HepG2 (cell line): ENCODE measurements around the gene PEMT. TPM values are rescaled to one million over a fixed set of nuclear protein-coding genes. Genes with fewer than 3 reads are reported as not detected.

ENCODE experiments used
- AKAP8 ChIP-seq: sonication (generic); formaldehyde crosslinking; IDR thresholded peaks from 2 replicates; pipeline ENCODE4 v1.5.1; 2020; ENCODE audit warnings: mild to moderate bottlenecking, missing genetic modification reagents
- DMAP1 ChIP-seq: IDR thresholded peaks from 2 replicates; pipeline ENCODE4 v1.6.1; 2016
- ELF4 ChIP-seq: sonication (generic); formaldehyde crosslinking; IDR thresholded peaks from 2 replicates; pipeline ENCODE4 v1.5.0; 2020; ENCODE audit warnings: missing genetic modification reagents, mild to moderate bottlenecking, moderate library complexity, borderline replicate concordance
- HHEX ChIP-seq: IDR thresholded peaks from 2 replicates; pipeline ENCODE4 v1.6.1; 2016; ENCODE audit warnings: control low read depth
- HIVEP1 ChIP-seq: sonication (generic); formaldehyde crosslinking; IDR thresholded peaks from 2 replicates; pipeline ENCODE4 v1.4.0; 2020; ENCODE audit warnings: mild to moderate bottlenecking, missing genetic modification reagents
- NFYC ChIP-seq: IDR thresholded peaks from 2 replicates; pipeline ENCODE4 v1.6.1; 2016; ENCODE audit warnings: missing genetic modification reagents, missing compliant biosample characterization
- RFX5 ChIP-seq: IDR thresholded peaks from 2 replicates; pipeline ENCODE4 v1.6.1; 2011; ENCODE audit warnings: low read depth, low read length, improper control_type of control experiment
- SAP130 ChIP-seq: IDR thresholded peaks from 2 replicates; pipeline ENCODE4 v1.6.1; 2016; ENCODE audit warnings: low read depth
- ZNF30 ChIP-seq: sonication (generic); formaldehyde crosslinking; IDR thresholded peaks from 2 replicates; pipeline ENCODE4 v1.5.0; 2020; ENCODE audit warnings: mild to moderate bottlenecking, missing genetic modification reagents
- ZNF552 ChIP-seq: sonication (generic); formaldehyde crosslinking; IDR thresholded peaks from 2 replicates; pipeline ENCODE4 v1.9.0; 2022; ENCODE audit warnings: missing genetic modification reagents, mild to moderate bottlenecking, borderline replicate concordance
- ZNF567 ChIP-seq: sonication (generic); formaldehyde crosslinking; IDR thresholded peaks from 2 replicates; pipeline ENCODE4 v1.8.1; 2023; ENCODE audit warnings: mild to moderate bottlenecking, missing genetic modification reagents, borderline replicate concordance
- ZNF589 ChIP-seq: sonication (generic); formaldehyde crosslinking; conservative IDR thresholded peaks from 2 replicates; pipeline ENCODE4 v1.8.0; 2022; ENCODE audit warnings: mild to moderate bottlenecking, moderate library complexity, missing genetic modification reagents
- ZNF746 ChIP-seq: sonication (generic); formaldehyde crosslinking; IDR thresholded peaks from 2 replicates; pipeline ENCODE4 v1.8.0; 2022; ENCODE audit warnings: mild to moderate bottlenecking, missing genetic modification reagents
- polyA plus RNA-seq, 8 experiments: library from polyadenylated mRNA; depleted of rRNA in 3 of 8; stranded (reverse) in 7 of 8; unstranded in 1 of 8; fragments of >200 nt; fragmentation: Illumina TruSeq in 4 of 8; extraction: Trizol in 4 of 8; gene quantifications; 2 replicates each; pipeline versions ENCODE4 v1.2.1 to v1.2.3, GENCODE V29; 2011 to 2016; ENCODE audit warnings: low read depth in 4 of 8, missing spikeins in 1 of 8, mixed read lengths in 1 of 8; ENCODE audit not compliant: insufficient read depth in 1 of 8
- total RNA-seq, 5 experiments: library from RNA; depleted of rRNA; stranded (reverse); fragments of >200 nt; fragmentation: Illumina TruSeq; extraction: Trizol; gene quantifications; 2 replicates each; pipeline ENCODE4 v1.2.3, GENCODE V29; 2016; ENCODE audit warnings: low read depth in 1 of 5
- TF ChIP-seq, protein P1 (sequence below): sonication (generic); formaldehyde crosslinking; IDR thresholded peaks from 2 replicates; pipeline ENCODE4 v1.4.0; 2020; ENCODE audit warnings: missing genetic modification reagents
- TF ChIP-seq, protein P2 (sequence below): sonication (generic); formaldehyde crosslinking; IDR thresholded peaks from 2 replicates; pipeline ENCODE4 v1.4.0; 2020; ENCODE audit warnings: missing genetic modification reagents, borderline replicate concordance
- TF ChIP-seq, protein P3 (sequence below): IDR thresholded peaks from 2 replicates; pipeline ENCODE4 v1.6.1; 2016
- TF ChIP-seq, protein P4 (sequence below): IDR thresholded peaks from 2 replicates; pipeline ENCODE4 v1.6.1; 2016; ENCODE audit warnings: mild to moderate bottlenecking
- TF ChIP-seq, protein P5 (sequence below): sonication (generic); formaldehyde crosslinking; IDR thresholded peaks from 2 replicates; pipeline ENCODE4 v1.5.0; 2020; ENCODE audit warnings: mild to moderate bottlenecking, missing genetic modification reagents, borderline replicate concordance
- TF ChIP-seq, protein P6 (sequence below): IDR thresholded peaks from 2 replicates; pipeline ENCODE4 v1.6.1; 2016

Gene PEMT
- total and polyA plus RNA-seq, 2 of the 13 experiments (the other 11 are each of a cell fraction or from before 2014, with no cell fraction given), result 31.7 to 43.6 TPM

DNA sequence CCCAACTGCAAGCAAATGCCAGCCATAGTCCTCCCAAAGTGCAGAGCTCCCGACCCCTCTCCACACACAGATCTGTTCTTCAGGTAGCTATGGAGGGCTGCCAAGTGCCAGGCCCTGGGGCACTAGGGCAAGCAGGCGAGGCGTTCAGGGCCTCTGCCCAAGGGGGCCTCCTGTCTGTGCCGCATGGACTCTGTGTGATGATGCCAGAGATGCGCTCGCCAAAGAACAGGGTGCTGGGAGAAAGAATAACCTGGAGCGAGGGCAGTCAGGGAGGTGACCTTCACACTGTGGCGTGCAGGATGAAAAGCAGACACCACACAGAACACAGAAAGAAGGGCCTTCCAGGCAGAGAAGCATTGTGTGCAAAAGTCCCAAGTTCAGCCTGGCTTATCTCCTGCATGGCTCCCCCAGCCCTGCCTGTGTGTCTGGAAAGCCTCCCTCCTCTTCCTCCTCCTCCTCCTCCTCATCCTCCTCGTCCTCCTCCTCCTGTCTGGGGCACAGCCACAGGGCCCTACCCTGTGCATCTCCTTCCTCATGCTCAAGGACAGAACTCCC is 44.2 kb downstream of the PEMT start (continued):
- TF ChIP-seq, protein P1, sequence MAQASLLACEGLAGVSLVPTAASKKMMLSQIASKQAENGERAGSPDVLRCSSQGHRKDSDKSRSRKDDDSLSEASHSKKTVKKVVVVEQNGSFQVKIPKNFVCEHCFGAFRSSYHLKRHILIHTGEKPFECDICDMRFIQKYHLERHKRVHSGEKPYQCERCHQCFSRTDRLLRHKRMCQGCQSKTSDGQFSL (CRISPR knock-in tag), result peak; percentile 54; the same call in 1 of the 2 replicates
- TF ChIP-seq, protein P2, sequence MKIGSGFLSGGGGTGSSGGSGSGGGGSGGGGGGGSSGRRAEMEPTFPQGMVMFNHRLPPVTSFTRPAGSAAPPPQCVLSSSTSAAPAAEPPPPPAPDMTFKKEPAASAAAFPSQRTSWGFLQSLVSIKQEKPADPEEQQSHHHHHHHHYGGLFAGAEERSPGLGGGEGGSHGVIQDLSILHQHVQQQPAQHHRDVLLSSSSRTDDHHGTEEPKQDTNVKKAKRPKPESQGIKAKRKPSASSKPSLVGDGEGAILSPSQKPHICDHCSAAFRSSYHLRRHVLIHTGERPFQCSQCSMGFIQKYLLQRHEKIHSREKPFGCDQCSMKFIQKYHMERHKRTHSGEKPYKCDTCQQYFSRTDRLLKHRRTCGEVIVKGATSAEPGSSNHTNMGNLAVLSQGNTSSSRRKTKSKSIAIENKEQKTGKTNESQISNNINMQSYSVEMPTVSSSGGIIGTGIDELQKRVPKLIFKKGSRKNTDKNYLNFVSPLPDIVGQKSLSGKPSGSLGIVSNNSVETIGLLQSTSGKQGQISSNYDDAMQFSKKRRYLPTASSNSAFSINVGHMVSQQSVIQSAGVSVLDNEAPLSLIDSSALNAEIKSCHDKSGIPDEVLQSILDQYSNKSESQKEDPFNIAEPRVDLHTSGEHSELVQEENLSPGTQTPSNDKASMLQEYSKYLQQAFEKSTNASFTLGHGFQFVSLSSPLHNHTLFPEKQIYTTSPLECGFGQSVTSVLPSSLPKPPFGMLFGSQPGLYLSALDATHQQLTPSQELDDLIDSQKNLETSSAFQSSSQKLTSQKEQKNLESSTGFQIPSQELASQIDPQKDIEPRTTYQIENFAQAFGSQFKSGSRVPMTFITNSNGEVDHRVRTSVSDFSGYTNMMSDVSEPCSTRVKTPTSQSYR (CRISPR knock-in tag), result peak; percentile 15; the same call in 1 of the 2 replicates
- TF ChIP-seq RFX5, result no peak
- TF ChIP-seq ZNF589 (CRISPR knock-in tag), result no peak
- TF ChIP-seq, protein P3, sequence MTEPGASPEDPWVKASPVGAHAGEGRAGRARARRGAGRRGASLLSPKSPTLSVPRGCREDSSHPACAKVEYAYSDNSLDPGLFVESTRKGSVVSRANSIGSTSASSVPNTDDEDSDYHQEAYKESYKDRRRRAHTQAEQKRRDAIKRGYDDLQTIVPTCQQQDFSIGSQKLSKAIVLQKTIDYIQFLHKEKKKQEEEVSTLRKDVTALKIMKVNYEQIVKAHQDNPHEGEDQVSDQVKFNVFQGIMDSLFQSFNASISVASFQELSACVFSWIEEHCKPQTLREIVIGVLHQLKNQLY (CRISPR knock-in tag), result no peak
- TF ChIP-seq ZNF567 (CRISPR knock-in tag), result no peak
- TF ChIP-seq, protein P4, sequence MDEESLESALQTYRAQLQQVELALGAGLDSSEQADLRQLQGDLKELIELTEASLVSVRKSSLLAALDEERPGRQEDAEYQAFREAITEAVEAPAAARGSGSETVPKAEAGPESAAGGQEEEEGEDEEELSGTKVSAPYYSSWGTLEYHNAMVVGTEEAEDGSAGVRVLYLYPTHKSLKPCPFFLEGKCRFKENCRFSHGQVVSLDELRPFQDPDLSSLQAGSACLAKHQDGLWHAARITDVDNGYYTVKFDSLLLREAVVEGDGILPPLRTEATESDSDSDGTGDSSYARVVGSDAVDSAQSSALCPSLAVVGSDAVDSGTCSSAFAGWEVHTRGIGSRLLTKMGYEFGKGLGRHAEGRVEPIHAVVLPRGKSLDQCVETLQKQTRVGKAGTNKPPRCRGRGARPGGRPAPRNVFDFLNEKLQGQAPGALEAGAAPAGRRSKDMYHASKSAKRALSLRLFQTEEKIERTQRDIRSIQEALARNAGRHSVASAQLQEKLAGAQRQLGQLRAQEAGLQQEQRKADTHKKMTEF, result peak; percentile 53; the same call in 1 of the 2 replicates
- TF ChIP-seq ZNF552 (CRISPR knock-in tag), result no peak
- TF ChIP-seq HHEX, result no peak
- TF ChIP-seq HIVEP1 (CRISPR knock-in tag), result peak; percentile 42; the same call in 1 of the 2 replicates
- no peak for TF ChIP-seq ZNF30 (CRISPR knock-in tag)
- TF ChIP-seq ELF4 (CRISPR knock-in tag), result no peak
- no peak for TF ChIP-seq NFYC
- TF ChIP-seq, protein P5, sequence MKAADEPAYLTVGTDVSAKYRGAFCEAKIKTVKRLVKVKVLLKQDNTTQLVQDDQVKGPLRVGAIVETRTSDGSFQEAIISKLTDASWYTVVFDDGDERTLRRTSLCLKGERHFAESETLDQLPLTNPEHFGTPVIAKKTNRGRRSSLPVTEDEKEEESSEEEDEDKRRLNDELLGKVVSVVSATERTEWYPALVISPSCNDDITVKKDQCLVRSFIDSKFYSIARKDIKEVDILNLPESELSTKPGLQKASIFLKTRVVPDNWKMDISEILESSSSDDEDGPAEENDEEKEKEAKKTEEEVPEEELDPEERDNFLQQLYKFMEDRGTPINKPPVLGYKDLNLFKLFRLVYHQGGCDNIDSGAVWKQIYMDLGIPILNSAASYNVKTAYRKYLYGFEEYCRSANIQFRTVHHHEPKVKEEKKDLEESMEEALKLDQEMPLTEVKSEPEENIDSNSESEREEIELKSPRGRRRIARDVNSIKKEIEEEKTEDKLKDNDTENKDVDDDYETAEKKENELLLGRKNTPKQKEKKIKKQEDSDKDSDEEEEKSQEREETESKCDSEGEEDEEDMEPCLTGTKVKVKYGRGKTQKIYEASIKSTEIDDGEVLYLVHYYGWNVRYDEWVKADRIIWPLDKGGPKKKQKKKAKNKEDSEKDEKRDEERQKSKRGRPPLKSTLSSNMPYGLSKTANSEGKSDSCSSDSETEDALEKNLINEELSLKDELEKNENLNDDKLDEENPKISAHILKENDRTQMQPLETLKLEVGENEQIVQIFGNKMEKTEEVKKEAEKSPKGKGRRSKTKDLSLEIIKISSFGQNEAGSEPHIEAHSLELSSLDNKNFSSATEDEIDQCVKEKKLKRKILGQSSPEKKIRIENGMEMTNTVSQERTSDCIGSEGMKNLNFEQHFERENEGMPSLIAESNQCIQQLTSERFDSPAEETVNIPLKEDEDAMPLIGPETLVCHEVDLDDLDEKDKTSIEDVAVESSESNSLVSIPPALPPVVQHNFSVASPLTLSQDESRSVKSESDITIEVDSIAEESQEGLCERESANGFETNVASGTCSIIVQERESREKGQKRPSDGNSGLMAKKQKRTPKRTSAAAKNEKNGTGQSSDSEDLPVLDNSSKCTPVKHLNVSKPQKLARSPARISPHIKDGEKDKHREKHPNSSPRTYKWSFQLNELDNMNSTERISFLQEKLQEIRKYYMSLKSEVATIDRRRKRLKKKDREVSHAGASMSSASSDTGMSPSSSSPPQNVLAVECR (CRISPR knock-in tag), result peak; percentile 56; the same call in 1 of the 2 replicates
- TF ChIP-seq, protein P6, sequence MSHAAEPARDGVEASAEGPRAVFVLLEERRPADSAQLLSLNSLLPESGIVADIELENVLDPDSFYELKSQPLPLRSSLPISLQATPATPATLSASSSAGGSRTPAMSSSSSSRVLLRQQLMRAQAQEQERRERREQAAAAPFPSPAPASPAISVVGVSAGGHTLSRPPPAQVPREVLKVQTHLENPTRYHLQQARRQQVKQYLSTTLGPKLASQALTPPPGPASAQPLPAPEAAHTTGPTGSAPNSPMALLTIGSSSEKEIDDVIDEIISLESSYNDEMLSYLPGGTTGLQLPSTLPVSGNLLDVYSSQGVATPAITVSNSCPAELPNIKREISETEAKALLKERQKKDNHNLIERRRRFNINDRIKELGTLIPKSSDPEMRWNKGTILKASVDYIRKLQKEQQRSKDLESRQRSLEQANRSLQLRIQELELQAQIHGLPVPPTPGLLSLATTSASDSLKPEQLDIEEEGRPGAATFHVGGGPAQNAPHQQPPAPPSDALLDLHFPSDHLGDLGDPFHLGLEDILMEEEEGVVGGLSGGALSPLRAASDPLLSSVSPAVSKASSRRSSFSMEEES, result peak; percentile 28; the same call in 1 of the 2 replicates
- 0 out of 2 replicates have a peak, but pooled peaks have one; percentile 34 for TF ChIP-seq AKAP8 (CRISPR knock-in tag)
- TF ChIP-seq DMAP1 (CRISPR knock-in tag), result peak; percentile 57; the same call in 1 of the 2 replicates
- no peak for TF ChIP-seq ZNF746 (CRISPR knock-in tag)
- peak; percentile 64 for TF ChIP-seq SAP130
